HG02981 (cell line): ENCODE results near the gene TPSG1.
"Not testable (repeated sequence)": the region's sequence is repeated elsewhere in the genome, so short reads cannot be mapped to it uniquely, and the experiment has no call there.

Experiments
- ATAC-seq: cut with Tn5 transposase; IDR thresholded peaks from one replicate; pipeline ENCODE4 v1.9.1; 2021; ENCODE audit warnings: mild to moderate bottlenecking, moderate library complexity; ENCODE audit not compliant: unreplicated experiment

TPSG1 gene

DNA sequence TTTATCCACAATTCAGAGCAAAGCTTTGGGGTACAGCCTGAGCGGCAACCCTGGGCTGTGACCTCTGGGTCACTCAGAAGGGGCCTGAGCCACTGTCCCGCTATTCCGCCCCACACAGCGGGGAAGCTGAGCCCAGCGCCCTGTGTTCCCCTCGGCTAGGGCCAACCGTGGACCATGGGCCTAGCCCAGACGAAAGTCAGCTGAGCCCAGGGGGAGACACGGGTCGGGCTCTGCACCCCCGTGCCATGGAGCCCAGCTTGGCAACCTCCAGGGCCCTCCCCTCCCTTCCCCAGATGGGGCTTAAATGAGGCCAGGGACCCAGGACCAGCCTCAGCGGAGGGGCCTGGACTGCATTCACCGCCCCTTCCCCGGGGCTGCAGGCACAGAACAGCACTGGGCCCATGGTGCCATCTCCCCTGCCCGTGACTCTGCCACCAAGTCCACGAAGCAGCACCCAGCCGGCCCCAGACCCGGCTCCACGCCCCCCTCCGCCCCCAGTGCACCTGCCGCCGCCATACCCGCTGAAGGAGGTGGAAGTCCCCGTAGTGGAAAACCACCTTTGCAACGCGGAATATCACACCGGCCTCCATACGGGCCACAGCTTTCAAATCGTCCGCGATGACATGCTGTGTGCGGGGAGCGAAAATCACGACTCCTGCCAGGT lies 32.6 kb upstream of the TPSG1 start:
- no peak for ATAC-seq

GRCh38 chr16:1256874-1257322 lies 31.8 kb upstream of the TPSG1 start:
- no peak for ATAC-seq

DNA sequence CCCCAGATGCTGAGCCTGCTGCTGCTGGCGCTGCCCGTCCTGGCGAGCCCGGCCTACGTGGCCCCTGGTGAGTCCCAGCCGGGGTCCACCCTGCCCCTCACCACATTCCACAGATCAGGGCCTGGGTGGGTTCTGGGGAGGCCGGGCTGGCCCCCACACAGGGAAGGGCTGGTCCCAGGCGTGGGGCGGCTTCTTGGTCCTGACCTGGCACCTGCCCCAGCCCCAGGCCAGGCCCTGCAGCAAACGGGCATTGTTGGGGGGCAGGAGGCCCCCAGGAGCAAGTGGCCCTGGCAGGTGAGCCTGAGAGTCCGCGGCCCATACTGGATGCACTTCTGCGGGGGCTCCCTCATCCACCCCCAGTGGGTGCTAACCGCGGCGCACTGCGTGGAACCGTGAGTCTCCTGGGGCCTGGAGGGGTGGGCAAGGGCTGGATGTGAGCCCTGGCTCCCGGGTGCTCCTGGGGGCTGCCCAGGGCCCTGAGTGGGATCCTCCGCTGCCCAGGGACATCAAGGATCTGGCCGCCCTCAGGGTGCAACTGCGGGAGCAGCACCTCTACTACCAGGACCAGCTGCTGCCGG lies 31.3 kb upstream of the TPSG1 start:
- not testable (repeated sequence) for ATAC-seq

GRCh38 chr16:1255276-1256122 lies 30.4 kb upstream of the TPSG1 start, which contains the start of gene TPSD1:
TSS of gene TPSD1 (plus strand) at chr16:1256069. CDS start at chr16:1256281, 212 bp downstream.
- ATAC-seq: not testable (repeated sequence)

DNA sequence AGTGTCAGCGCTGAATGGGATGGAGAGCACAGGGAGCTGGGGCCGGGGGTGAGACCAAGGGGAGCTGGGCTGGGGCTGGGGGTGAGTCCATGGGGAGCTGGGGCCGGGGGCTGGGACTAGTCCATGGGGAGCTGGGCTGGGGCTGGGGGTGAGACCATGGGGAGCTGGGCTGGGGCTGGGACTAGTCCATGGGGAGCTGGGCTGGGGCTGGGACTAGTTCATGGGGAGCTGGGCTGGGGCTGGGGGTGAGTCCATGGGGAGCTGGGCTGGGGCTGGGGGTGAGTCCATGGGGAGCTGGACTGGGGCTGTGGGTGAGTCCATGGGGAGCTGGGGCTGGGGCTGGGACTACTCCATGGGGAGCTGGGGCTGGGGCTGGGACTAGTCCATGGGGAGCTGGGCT lies 29.8 kb upstream of the TPSG1 start:
- ATAC-seq: not testable (repeated sequence)

DNA sequence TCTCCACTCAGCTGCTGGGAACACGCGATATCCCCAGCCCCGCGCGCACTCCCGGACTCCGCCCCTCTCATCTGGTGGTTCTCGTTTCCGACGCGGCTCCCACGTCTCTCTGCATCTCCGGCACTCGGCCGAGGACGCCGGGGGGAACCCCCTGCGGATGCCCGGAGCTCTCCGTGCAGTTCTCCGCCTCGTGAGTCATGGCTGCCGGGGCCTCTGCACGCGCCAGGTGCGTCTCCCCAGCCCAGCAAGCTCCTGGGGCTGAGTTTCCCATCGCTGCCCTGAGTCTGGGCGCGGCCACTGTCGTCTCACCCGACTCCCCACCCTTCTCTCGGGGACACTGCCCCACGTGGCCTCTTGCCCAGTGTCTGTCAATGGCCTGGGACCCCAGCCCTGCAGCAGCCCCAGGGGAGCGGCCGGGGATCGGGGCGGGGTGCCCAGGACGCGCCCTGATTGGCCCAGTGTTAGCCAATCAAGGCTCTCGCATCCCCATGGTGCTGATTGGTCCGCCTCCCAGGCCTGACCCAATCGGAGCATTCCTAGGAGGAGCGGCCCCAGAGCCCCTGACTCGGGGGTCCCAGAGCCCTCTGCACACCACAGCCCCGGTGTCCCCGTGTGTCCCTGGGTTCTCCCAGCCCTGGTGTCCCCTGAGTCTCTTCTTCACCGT lies 28.8 kb upstream of the TPSG1 start:
- not testable (repeated sequence) for ATAC-seq

DNA sequence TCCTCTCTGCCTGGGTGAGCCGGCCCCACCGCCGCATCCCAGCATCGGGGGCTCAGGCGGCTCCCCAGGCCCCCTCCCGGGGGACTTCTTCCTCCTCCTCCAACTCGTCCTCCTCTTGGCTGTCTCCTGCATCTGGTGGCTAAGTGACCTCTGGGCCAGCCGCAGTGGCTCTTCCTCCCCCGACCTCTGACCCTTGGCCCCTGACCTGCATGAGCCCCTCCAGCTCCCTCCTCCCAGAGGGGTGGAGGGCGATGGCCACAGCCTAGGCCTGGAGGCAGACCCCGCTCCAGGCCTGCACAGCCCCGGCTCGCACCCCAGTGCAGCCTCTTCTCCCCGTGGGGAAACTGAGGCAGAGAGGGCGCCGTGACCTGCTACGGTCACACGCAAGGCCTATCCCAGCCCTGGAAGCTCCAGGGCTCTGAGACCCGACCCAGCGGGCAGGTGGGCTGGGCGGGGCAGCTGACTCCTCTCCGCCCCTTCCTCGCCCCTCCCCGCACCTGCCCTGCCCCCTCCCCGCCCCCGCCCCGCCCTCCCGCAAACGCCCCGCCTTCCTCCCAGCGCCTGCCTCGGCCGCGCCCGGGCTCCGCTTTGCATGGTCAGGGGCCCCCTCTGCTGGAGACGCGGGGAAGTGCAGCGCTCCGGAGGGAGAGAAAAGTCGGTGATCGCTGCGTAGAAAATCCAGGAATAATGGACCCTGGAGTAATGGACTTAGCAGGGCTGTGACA lies 24.1 kb upstream of the TPSG1 start:
- not testable (repeated sequence) for ATAC-seq

DNA sequence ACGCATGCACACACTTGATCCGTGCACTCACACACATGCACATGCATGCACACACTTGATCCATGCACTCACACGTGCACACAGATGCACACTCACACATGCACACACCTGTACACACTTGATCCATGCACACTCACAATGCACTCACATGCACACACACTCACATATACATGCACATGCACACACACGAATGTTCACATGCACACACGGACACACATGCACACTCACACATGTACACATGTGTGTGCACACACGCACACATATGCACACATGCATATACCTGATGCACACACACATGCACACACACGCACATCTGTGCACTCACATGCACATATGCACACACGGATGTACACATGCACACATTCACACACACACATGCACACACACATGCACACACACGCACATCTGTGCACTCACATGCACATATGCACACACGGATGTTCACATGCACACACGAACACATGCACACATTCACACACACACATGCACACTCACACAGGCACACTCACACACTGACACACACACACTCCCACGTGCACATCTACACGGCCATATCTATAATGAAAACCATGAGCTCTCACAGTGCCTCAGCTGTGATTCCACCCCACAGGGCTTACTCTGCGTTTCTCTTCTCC lies 23.0 kb upstream of the TPSG1 start:
- ATAC-seq: not testable (repeated sequence)

- ATAC-seq: no peak
Measured at GRCh38 chr16:1245452-1246020, 20.5 kb upstream of the TPSG1 start.

- ATAC-seq: no peak
Measured at GRCh38 chr16:1244881-1245280, 19.8 kb upstream of the TPSG1 start.

GRCh38 chr16:1243907-1244850 lies 19.1 kb upstream of the TPSG1 start:
- ATAC-seq: not testable (repeated sequence)

DNA sequence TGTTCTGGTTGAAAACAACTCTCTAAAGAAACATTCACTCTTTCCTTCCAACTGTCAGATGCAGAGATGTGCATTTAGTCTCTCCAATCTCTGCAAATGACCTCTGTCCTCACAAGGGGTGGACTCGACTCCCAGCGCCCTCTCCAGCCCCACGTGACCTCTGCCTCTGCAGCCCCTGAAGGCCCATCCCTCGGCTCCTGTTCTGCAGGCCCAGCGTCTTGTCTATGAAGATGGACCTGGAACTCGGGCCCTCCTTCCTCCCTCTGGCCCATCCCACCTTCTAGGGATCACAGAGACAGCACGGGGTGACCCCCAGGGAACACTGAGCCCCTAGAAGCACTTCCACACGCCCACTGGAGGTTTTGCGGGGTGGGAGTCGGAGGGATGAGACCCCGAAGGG lies 18.3 kb upstream of the TPSG1 start:
- ATAC-seq: not testable (repeated sequence)

DNA sequence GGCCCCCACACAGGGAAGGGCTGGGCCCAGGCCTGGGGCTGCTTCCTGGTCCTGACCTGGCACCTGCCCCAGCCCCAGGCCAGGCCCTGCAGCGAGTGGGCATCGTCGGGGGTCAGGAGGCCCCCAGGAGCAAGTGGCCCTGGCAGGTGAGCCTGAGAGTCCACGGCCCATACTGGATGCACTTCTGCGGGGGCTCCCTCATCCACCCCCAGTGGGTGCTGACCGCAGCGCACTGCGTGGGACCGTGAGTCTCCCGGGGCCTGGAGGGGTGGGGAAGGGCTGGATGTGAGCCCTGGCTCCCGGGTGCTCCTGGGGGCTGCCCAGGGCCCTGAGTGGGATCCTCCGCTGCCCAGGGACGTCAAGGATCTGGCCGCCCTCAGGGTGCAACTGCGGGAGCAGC lies 16.0 kb upstream of the TPSG1 start:
- ATAC-seq: not testable (repeated sequence)

DNA sequence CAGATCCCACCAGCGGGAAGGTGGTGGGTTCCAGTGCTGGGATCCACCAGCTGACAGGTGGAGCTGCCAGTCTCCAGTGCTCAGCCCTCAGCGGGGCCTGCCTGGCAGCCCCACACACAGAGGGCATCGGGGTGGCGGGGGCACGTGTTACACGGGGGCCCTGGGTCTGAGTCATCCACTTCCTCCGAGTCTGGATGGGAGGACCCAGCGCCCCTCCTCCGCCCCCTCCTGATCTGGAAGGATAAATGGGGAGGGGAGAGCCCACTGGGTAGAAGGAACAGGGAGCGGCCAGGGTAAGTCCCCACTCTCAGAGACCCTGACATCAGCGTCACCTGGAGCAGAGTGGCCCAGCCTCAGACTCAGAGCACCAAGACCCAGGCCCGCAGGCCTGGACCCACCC lies 15.4 kb upstream of the TPSG1 start, which contains the start of gene TPSAB1:
Gene TPSAB1, plus strand, starts transcription at position 270 of the 400 bp plus-strand sequence. CDS start 234 bp downstream, outside the sequence.
- not testable (repeated sequence) for ATAC-seq

DNA sequence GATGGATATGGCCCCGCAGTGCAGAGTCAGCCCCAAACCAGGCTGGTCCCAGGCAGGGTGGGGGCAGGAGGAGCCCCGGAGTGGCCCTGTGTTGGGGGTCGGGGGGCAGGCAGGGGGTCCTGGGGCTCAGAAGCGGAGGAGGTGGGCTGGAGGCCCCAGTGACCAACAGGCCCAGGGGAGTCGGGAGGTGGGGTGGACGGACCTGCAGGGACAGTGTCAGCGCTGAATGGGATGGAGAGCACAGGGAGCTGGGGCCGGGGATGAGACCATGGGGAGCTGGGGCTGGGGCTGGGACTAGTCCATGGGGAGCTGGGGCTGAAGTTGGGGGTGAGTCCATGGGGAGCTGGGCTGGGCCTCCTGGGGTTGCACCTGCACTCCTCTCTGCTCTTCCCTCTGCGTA lies 14.5 kb upstream of the TPSG1 start:
- ATAC-seq: not testable (repeated sequence)

GRCh38 chr16:1238909-1239308 lies 13.8 kb upstream of the TPSG1 start:
- not testable (repeated sequence) for ATAC-seq

GRCh38 chr16:1237990-1238389 lies 12.9 kb upstream of the TPSG1 start:
- no peak for ATAC-seq

GRCh38 chr16:1236659-1237058 lies 11.6 kb upstream of the TPSG1 start:
- ATAC-seq: not testable (repeated sequence)
